Naive thymus-derived CD4-positive, alpha-beta T cell (primary cell): ENCODE data around the gene TAF7. TPM values are rescaled to one million over a fixed set of nuclear protein-coding genes. Genes with fewer than 3 reads are reported as not detected.
"Not testable (repeated sequence)": the region's sequence is repeated elsewhere in the genome, so short reads cannot be mapped to it uniquely, and the experiment has no call there.

Experiments used
- ATAC-seq: fragments of 150-1000 bp; cut with Tn5 transposase; 2 replicates; pipeline ENCODE4 v1.10.0; 2021; ENCODE audit warnings: mild to moderate bottlenecking, moderate library complexity
- CTCF ChIA-PET: fragments of 350-600 bp; sonication (Branson Sonifier 250); formaldehyde crosslinking; loops from one replicate; lab custom pipeline; 2021; ENCODE audit warnings: antibody characterized with exemption; lab: Charles Lee
- POLR2A ChIA-PET: fragments of 350-600 bp; sonication (Branson Sonifier 250); formaldehyde crosslinking; loops from one replicate; lab custom pipeline; 2021; ENCODE audit warnings: antibody characterized with exemption, inconsistent platforms; lab: Charles Lee
- DNase-seq, 9 donors: peaks; one replicate each; pipeline versions ENCODE4 v3.0.0 to v3.0.0-alpha.2; 2020 to 2022; ENCODE audit warnings: mixed read lengths in 1 of 9
- H3K27ac ChIP-seq: one replicate; pipeline ENCODE4 v1.7.0; 2013; ENCODE audit warnings: mild to moderate bottlenecking, low read depth, low read length, moderate library complexity
- H3K27me3 ChIP-seq, 2 donors: one replicate each; pipeline ENCODE4 v1.7.0; 2013; ENCODE audit warnings: low read length in 2 of 2, mild to moderate bottlenecking in 2 of 2, moderate library complexity in 2 of 2; ENCODE audit not compliant: control insufficient read depth in 2 of 2, insufficient read depth in 2 of 2
- H3K36me3 ChIP-seq, 3 experiments: 1 replicate in 2 of 3; 2 replicates in 1 of 3; pipeline ENCODE4 v1.7.0; 2013; ENCODE audit warnings: low read length in 3 of 3, mild to moderate bottlenecking in 3 of 3, moderate library complexity in 1 of 3; ENCODE audit not compliant: insufficient read depth in 3 of 3, control insufficient read depth in 2 of 3
- H3K4me1 ChIP-seq, 2 donors: one replicate each; pipeline ENCODE4 v1.7.0; 2013; ENCODE audit warnings: low read length in 2 of 2, mild to moderate bottlenecking in 2 of 2, moderate library complexity in 1 of 2; ENCODE audit not compliant: control insufficient read depth in 2 of 2, insufficient read depth in 2 of 2
- H3K4me3 ChIP-seq: 2 replicates; pipeline ENCODE4 v1.7.0; 2013; ENCODE audit warnings: mild to moderate bottlenecking, low read length
- H3K9me3 ChIP-seq, 3 experiments: 1 replicate in 2 of 3; 2 replicates in 1 of 3; pipeline ENCODE4 v1.7.0; 2013; ENCODE audit warnings: low read length in 3 of 3; ENCODE audit not compliant: control insufficient read depth in 2 of 3
- H3K27ac Mint-ChIP-seq, 9 donors: one replicate each; pipeline ENCODE4 v1.8.0; 2020 to 2022; ENCODE audit warnings: mixed read lengths in 9 of 9, mild to moderate bottlenecking in 8 of 9, moderate library complexity in 5 of 9, inconsistent platforms in 2 of 9
- H3K27me3 Mint-ChIP-seq, 5 donors: one replicate each; pipeline ENCODE4 v1.8.0; 2021 to 2022; ENCODE audit warnings: mixed read lengths in 5 of 5, mild to moderate bottlenecking in 1 of 5
- H3K36me3 Mint-ChIP-seq, 5 donors: one replicate each; pipeline ENCODE4 v1.8.0; 2020 to 2022; ENCODE audit warnings: mixed read lengths in 5 of 5, mild to moderate bottlenecking in 3 of 5, inconsistent platforms in 1 of 5
- H3K4me1 Mint-ChIP-seq, 7 donors: one replicate each; pipeline ENCODE4 v1.8.0; 2020 to 2022; ENCODE audit warnings: mixed read lengths in 7 of 7, mild to moderate bottlenecking in 3 of 7, inconsistent platforms in 1 of 7
- H3K4me3 Mint-ChIP-seq, 10 donors: one replicate each; pipeline ENCODE4 v1.8.0; 2020 to 2022; ENCODE audit warnings: mild to moderate bottlenecking in 10 of 10, mixed read lengths in 10 of 10, moderate library complexity in 6 of 10, inconsistent platforms in 2 of 10
- H3K9me3 Mint-ChIP-seq, 11 donors: one replicate each; pipeline ENCODE4 v1.8.0; 2020 to 2022; ENCODE audit warnings: mixed read lengths in 11 of 11, mild to moderate bottlenecking in 4 of 11, inconsistent platforms in 1 of 11, moderate library complexity in 1 of 11
- intact Hi-C, 2 donors: fragments of 100-400 bp; cut with micrococcal nuclease; formaldehyde crosslinking; loops; one replicate each; pipeline ENCODE4 v1.15.1; 2023
- polyA plus RNA-seq, 2 donors: library from polyadenylated mRNA; unstranded; fragments of 300-500 nt; fragmentation: Illumina TruSeq; gene quantifications; one replicate each; pipeline ENCODE4 v1.2.3, GENCODE V29; 2021
- total RNA-seq, 6 experiments: library from RNA in 5 of 6; stranded (reverse) in 5 of 6; gene quantifications; 1 replicate in 5 of 6; 2 replicates in 1 of 6; pipeline ENCODE4 v1.2.3 and lab custom pipeline; 2021 to 2026

TAF7 gene
- total and polyA plus RNA-seq, 7 experiments from 2014 or later: 64.5 to 242 (median 102) TPM

- Histone ChIP-seq H3K27ac (peak overlapping the region; percentile 53), H3K36me3 (no peaks in the 10 kb centered on the region), H3K9me3 (peaks cover 0 to 32% (median 5%) of the 10 kb centered on the region in 3 experiments), H3K27me3 (peaks cover 0 to 5% of the 10 kb centered on the region in 2 donors), H3K4me3 (peak overlapping the region; percentile 73), H3K4me1 (no peaks in the 10 kb centered on the region)
- ATAC-seq (peak; percentile 95), DNase-seq (peak; percentile 39 to 75 (median 57))
- Mint-ChIP-seq H3K9me3 (peaks cover 4 to 82% (median 22%) of the 10 kb centered on the region in 11 donors), H3K4me1 (peaks cover 0 to 15% (median 7%) of the 10 kb centered on the region in 7 donors), H3K27me3 (peaks cover 8 to 48% (median 41%) of the 10 kb centered on the region in 5 donors), H3K4me3 (peak overlapping the region; percentile 78 to 98 (median 90)), H3K36me3 (peaks cover 3 to 10% (median 6%) of the 10 kb centered on the region in 5 donors), H3K27ac (peak overlapping the region; percentile 17 to 95 (median 80))
- CTCF ChIA-PET: interaction anchor here (0.6 to 1.6 kb wide), 4 partner anchors 176 to 240 kb away, joined by 3 to 6 read pairs (median 4); no protein-coding TSS in a partner anchor
- POLR2A ChIA-PET: interaction anchor here (0.6 kb wide), 1 partner anchor 309 kb away, joined by 3 read pairs; no protein-coding TSS in a partner anchor
- intact Hi-C loops: loop anchor here (1.0 to 10.0 kb wide), 5 partner anchors 186 to 1221 kb away; no protein-coding TSS in a partner anchor
These were observed 5.7 kb upstream of the TAF7 start for GRCh38 chr5:141326088-141326854.

GRCh38 chr5:141322261-141322660 lies 1.7 kb upstream of the TAF7 start:
- POLR2A ChIA-PET: interaction anchor here (1.2 kb wide), 1 partner anchor 242 kb away, joined by 4 read pairs; no protein-coding TSS in a partner anchor
- Histone ChIP-seq H3K27ac (no peak overlapping the region), H3K4me1 (peaks cover 7% of the 10 kb centered on the region in 2 donors), H3K27me3 (no peaks in the 10 kb centered on the region), H3K4me3 (no peak overlapping the region), H3K36me3 (peaks cover 0 to 21% (median 10%) of the 10 kb centered on the region in 3 experiments), H3K9me3 (peaks cover 19 to 37% (median 20%) of the 10 kb centered on the region in 3 experiments)
- intact Hi-C loops: loop anchor here (5.0 to 10.0 kb wide), 6 partner anchors 90 to 1217 kb away; partner anchors contain the start of genes DIAPH1 (in 1 of the 2), PCDHGA10 (in 1 of the 2) and PFDN1 (in 1 of the 2)
- peaks cover 18 to 48% (median 31%) of the 10 kb centered on the region in 7 donors for H3K4me1 Mint-ChIP-seq
- ATAC-seq (no peak), DNase-seq (no peak)
- no peak overlapping the region for H3K27ac Mint-ChIP-seq
- H3K27me3 Mint-ChIP-seq: peaks cover 0 to 13% (median 6%) of the 10 kb centered on the region in 5 donors
- H3K9me3 Mint-ChIP-seq: peaks cover 11 to 82% (median 43%) of the 10 kb centered on the region in 11 donors
- H3K36me3 Mint-ChIP-seq: peaks cover 32 to 43% (median 36%) of the 10 kb centered on the region in 5 donors
- H3K4me3 Mint-ChIP-seq: peak overlapping the region in 6 of 10 donors; percentile 14 to 100 (median 37)
- CTCF ChIA-PET: interaction anchor here (0.6 to 1.4 kb wide), 3 partner anchors 205 to 336 kb away, joined by 3 to 7 read pairs (median 4); no protein-coding TSS in a partner anchor

GRCh38 chr5:141319699-141320098 lies 885 bp downstream of the TAF7 start:
- H3K36me3 Mint-ChIP-seq: peaks cover 41 to 62% (median 50%) of the 10 kb centered on the region in 5 donors

GRCh38 chr5:141319202-141319601 lies 1.4 kb downstream of the TAF7 start:
- Mint-ChIP-seq H3K27me3 (peaks cover 0 to 3% (median 0%) of the 10 kb centered on the region in 5 donors), H3K9me3 (peaks cover 20 to 90% (median 66%) of the 10 kb centered on the region in 11 donors), H3K36me3 (peaks cover 43 to 64% (median 55%) of the 10 kb centered on the region in 5 donors), H3K4me1 (peaks cover 18 to 47% (median 29%) of the 10 kb centered on the region in 7 donors), H3K4me3 (peak overlapping the region; percentile 12 to 100 (median 96)), H3K27ac (peak overlapping the region in 3 of 9 donors; percentile 53 to 100 (median 97))
- peaks cover 0 to 21% (median 10%) of the 10 kb centered on the region in 3 experiments for H3K36me3 ChIP-seq
- ATAC-seq (no peak), DNase-seq (no peak)
- H3K27me3 ChIP-seq: no peaks in the 10 kb centered on the region
- intact Hi-C loops: no loop called here
- ChIA-PET CTCF (interaction anchor here (0.5 to 2.4 kb wide), 3 partner anchors 194 to 1733 kb away, joined by 4 to 15 read pairs (median 5); no protein-coding TSS in a partner anchor), POLR2A (interaction anchor here (1.0 to 2.6 kb wide), 5 partner anchors 11 to 917 kb away, joined by 3 to 26 read pairs (median 4); partner anchors contain the start of genes ANKHD1 and PCDHGA1)
- H3K9me3 ChIP-seq: peaks cover 26 to 62% (median 28%) of the 10 kb centered on the region in 3 experiments
- peak overlapping the region; percentile 95 for H3K4me3 ChIP-seq
- H3K4me1 ChIP-seq: peaks cover 7% of the 10 kb centered on the region in 2 donors
- no peak overlapping the region for H3K27ac ChIP-seq

More at GRCh38 chr5:141319699-141320098, 885 bp downstream of the TAF7 start:
- Histone ChIP-seq H3K4me3 (peak overlapping the region; percentile 95), H3K9me3 (peaks cover 26 to 57% (median 28%) of the 10 kb centered on the region in 3 experiments), H3K4me1 (peaks cover 7% of the 10 kb centered on the region in 2 donors), H3K36me3 (peaks cover 0 to 21% (median 10%) of the 10 kb centered on the region in 3 experiments), H3K27me3 (no peaks in the 10 kb centered on the region), H3K27ac (no peak overlapping the region)
- intact Hi-C loops: loop anchor here (1.0 to 10.0 kb wide), 19 partner anchors 93 to 1451 kb away; partner anchors contain the start of genes PCDHGA10 (in 2 of the 2), ARHGAP26 (in 1 of the 2), CYSTM1 (in 1 of the 2) and DELE1 (in 1 of the 2)
- peaks cover 17 to 88% (median 63%) of the 10 kb centered on the region in 11 donors for H3K9me3 Mint-ChIP-seq
- no peak for ATAC-seq
- ChIA-PET CTCF (interaction anchor here (1.5 to 2.4 kb wide), 6 partner anchors 9 to 250 kb away, joined by 4 to 15 read pairs (median 8); no protein-coding TSS in a partner anchor), POLR2A (interaction anchor here (0.5 to 2.6 kb wide), 16 partner anchors 9 to 672 kb away, joined by 3 to 26 read pairs (median 4); partner anchors contain the start of genes DIAPH1, HDAC3, IK and NDUFA2)
- peak overlapping the region; percentile 90 to 100 (median 98) for H3K4me3 Mint-ChIP-seq
- H3K27me3 Mint-ChIP-seq: peaks cover 0 to 3% (median 0%) of the 10 kb centered on the region in 5 donors
- DNase-seq: no peak
- H3K4me1 Mint-ChIP-seq: peaks cover 18 to 47% (median 29%) of the 10 kb centered on the region in 7 donors
- peak overlapping the region in 8 of 9 donors; percentile 97 to 100 (median 100) for H3K27ac Mint-ChIP-seq

- Mint-ChIP-seq H3K36me3 (peaks cover 49 to 78% (median 70%) of the 10 kb centered on the region in 5 donors), H3K9me3 (peaks cover 24 to 98% (median 83%) of the 10 kb centered on the region in 11 donors), H3K27ac (peak overlapping the region in 1 of 9 donors; percentile 31), H3K4me3 (peak overlapping the region in 1 of 10 donors; percentile 12), H3K4me1 (peaks cover 18 to 47% (median 29%) of the 10 kb centered on the region in 7 donors)
- H3K27me3 ChIP-seq, H3K4me1 ChIP-seq, H3K27me3 Mint-ChIP-seq, ATAC-seq, intact Hi-C loops, DNase-seq, H3K27ac ChIP-seq, H3K4me3 ChIP-seq, CTCF ChIA-PET: not testable (repeated sequence)
- POLR2A ChIA-PET: interaction anchor here (0.7 to 0.8 kb wide), 2 partner anchors 18 to 161 kb away, joined by 3 to 7 read pairs; no protein-coding TSS in a partner anchor
- H3K36me3 ChIP-seq: peaks cover 0 to 21% (median 10%) of the 10 kb centered on the region in 3 experiments
- H3K9me3 ChIP-seq: peaks cover 26 to 84% (median 32%) of the 10 kb centered on the region in 3 experiments
These were observed 3.6 kb downstream of the TAF7 start for GRCh38 chr5:141316963-141317362.
